Nephron (organoid): Measurements from ENCODE around the gene WDR38.

ENCODE experiments used
- H3K27ac Mint-ChIP-seq, 3 experiments: 2 replicates each; pipeline ENCODE4 v1.8.0; 2020; ENCODE audit warnings: mixed read lengths in 3 of 3, mild to moderate bottlenecking in 2 of 3, moderate library complexity in 1 of 3
- H3K27me3 Mint-ChIP-seq: 2 replicates; pipeline ENCODE4 v1.8.0; 2021; ENCODE audit warnings: low read depth, mild to moderate bottlenecking, moderate library complexity, mixed read lengths
- H3K36me3 Mint-ChIP-seq: 2 replicates; pipeline ENCODE4 v1.8.0; 2020; ENCODE audit warnings: low read depth, mixed read lengths
- H3K4me1 Mint-ChIP-seq: 2 replicates; pipeline ENCODE4 v1.8.0; 2020; ENCODE audit warnings: mixed read lengths
- H3K4me3 Mint-ChIP-seq, 3 experiments: 2 replicates each; pipeline ENCODE4 v1.8.0; 2020; ENCODE audit warnings: mild to moderate bottlenecking in 3 of 3, mixed read lengths in 3 of 3, moderate library complexity in 2 of 3
- H3K9me3 Mint-ChIP-seq: 2 replicates; pipeline ENCODE4 v1.8.0; 2020; ENCODE audit warnings: mixed read lengths
- CTCF ChIP-seq, 3 experiments: fragments of 200-600 bp; sonication (generic); IDR thresholded peaks; one replicate each; pipeline ENCODE4 v1.5.0; 2021; ENCODE audit warnings: antibody characterized with exemption in 3 of 3; ENCODE audit not compliant: unreplicated experiment in 3 of 3

The WDR38 gene

DNA sequence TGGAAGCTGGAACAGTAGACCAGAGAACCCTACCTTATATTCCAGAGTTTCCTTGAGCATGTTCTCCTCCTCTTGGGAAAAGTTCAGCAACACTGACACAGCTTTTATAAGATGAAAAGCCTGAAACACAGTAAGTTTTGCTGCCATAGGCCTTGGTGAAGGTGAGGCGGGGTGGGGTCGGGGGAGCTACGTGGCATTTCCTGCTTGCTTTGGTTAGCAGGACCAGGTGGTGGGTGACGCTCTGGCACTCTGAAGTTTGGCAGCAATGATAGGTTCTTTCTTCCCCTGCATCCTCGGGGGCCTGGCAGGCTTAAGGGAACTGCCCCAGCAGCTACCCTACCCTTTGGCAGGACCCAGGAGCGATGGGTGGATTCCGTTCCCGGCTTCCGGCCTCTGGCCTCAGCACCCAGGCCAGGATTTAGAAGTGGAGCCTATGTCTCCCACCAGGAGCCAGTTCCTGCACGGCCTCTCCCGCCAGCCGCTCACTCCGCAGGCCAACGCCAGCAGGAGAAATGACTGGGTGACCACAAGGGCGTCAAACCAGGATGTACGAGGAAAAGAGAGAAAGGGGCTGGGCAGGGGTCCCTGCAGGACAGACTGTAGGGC, 28.0 kb downstream of the WDR38 start:
- H3K9me3 Mint-ChIP-seq = no peaks in the 10 kb centered on the region
- no peak overlapping the region for H3K4me3 Mint-ChIP-seq
- H3K27me3 Mint-ChIP-seq = no peaks in the 10 kb centered on the region
- H3K36me3 Mint-ChIP-seq = peaks cover 43% of the 10 kb centered on the region
- peaks cover 17% of the 10 kb centered on the region for H3K4me1 Mint-ChIP-seq
- H3K27ac Mint-ChIP-seq = no peak overlapping the region
- no peak for TF ChIP-seq CTCF (IDR thresholded peaks at IDR 0.05; ENCODE audit: unreplicated experiment in 3 of 3)

GRCh38 chr9:124882231-124882630, 29.0 kb downstream of the WDR38 start:
- Mint-ChIP-seq H3K27me3 (no peaks in the 10 kb centered on the region), H3K4me3 (no peak overlapping the region), H3K4me1 (peaks cover 17% of the 10 kb centered on the region), H3K36me3 (peaks cover 41% of the 10 kb centered on the region), H3K9me3 (no peaks in the 10 kb centered on the region), H3K27ac (no peak overlapping the region)
- TF ChIP-seq CTCF (IDR thresholded peaks at IDR 0.05; ENCODE audit: unreplicated experiment in 3 of 3) = no peak

- H3K9me3 Mint-ChIP-seq = no peaks in the 10 kb centered on the region
- no peaks in the 10 kb centered on the region for H3K27me3 Mint-ChIP-seq
- peaks cover 8% of the 10 kb centered on the region for H3K4me1 Mint-ChIP-seq
- no peak for TF ChIP-seq CTCF (IDR thresholded peaks at IDR 0.05; ENCODE audit: unreplicated experiment in 3 of 3)
- H3K36me3 Mint-ChIP-seq = peaks cover 35% of the 10 kb centered on the region
- H3K27ac Mint-ChIP-seq = no peak overlapping the region
- no peak overlapping the region for H3K4me3 Mint-ChIP-seq
Measured at GRCh38 chr9:124884376-124884775, 31.1 kb downstream of the WDR38 start.

DNA sequence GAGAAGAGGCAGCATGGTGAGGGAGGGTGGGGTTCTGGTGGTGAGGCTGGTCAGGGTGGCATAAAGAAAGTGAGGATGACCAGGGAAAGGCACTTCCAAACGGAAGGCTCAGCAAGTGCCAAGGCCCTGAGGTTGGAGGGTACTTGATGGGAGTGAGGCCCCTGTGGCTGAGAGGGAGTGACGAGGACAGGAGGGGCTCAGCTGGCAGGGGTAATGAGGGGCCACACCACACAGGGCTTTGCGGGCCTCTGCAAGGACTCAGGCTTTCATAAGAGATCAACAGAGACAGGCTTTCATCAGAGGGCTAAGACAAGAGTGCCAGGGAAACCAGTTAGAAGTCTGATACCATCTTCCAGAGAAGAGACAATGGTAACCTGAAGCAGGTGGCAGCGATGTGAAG, 32.3 kb downstream of the WDR38 start:
- Mint-ChIP-seq H3K9me3 (no peaks in the 10 kb centered on the region), H3K4me3 (no peak overlapping the region), H3K27ac (no peak overlapping the region), H3K36me3 (peaks cover 42% of the 10 kb centered on the region), H3K27me3 (no peaks in the 10 kb centered on the region), H3K4me1 (peaks cover 5% of the 10 kb centered on the region)
- no peak for TF ChIP-seq CTCF (IDR thresholded peaks at IDR 0.05; ENCODE audit: unreplicated experiment in 3 of 3)

DNA sequence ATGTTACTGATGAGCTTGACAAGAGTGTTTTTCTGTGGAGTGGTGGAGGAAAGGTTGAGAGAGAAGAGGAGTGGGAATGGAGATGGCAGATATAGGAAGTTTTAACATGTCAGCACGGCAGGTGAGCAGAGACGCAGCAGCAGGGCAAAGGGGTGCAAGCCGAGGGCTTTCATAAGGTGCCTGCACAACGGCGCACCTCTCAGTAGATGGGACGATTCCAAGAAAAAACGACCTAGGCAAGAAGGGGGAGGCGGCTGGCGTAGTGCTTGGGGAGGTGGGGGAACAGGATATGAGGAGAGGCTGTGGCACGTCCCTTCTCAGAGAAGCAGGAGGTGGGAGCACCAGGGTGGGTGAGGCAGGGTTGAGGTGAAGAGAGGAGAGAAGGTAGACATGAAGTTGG, 33.2 kb downstream of the WDR38 start:
- TF ChIP-seq CTCF (IDR thresholded peaks at IDR 0.05; ENCODE audit: unreplicated experiment in 3 of 3) = no peak
- Mint-ChIP-seq H3K9me3 (no peaks in the 10 kb centered on the region), H3K4me3 (no peak overlapping the region), H3K4me1 (peaks cover 5% of the 10 kb centered on the region), H3K36me3 (peaks cover 49% of the 10 kb centered on the region), H3K27me3 (no peaks in the 10 kb centered on the region), H3K27ac (no peak overlapping the region)

DNA sequence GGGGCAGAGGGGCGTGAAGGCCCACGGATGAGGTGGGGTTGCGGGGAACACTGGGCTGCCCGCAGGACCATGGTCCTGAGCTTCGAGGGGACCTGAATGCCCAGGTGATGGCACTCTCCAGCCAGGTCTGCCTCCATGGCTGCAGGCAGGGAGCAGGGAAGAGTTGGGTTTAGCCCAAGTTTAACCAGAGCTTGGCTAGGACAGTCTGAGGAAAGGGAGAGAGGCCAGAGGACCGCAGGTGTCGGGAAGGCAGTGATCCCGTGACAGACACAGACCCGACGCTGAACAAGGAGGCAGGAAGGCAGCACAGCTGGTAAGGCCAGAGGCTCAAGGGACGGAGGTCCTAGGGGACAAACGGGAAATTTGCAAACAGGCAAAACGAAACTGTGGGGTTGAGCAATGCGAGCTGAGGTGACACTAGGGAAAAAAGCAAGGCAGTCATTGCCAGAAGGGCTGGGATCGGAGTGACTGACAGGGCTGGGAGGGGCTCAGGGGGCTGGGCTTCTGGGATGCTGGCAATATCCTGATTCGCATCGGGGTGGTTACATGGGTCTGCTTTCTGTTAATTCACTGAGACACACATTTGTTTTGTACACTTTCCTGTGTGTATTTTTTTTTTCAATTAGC, 33.7 kb downstream of the WDR38 start:
- Mint-ChIP-seq H3K4me3 (no peak overlapping the region), H3K27me3 (no peaks in the 10 kb centered on the region), H3K4me1 (peaks cover 5% of the 10 kb centered on the region), H3K36me3 (peaks cover 45% of the 10 kb centered on the region), H3K27ac (no peak overlapping the region), H3K9me3 (no peaks in the 10 kb centered on the region)
- no peak for TF ChIP-seq CTCF (IDR thresholded peaks at IDR 0.05; ENCODE audit: unreplicated experiment in 3 of 3)
